Measurements from ENCODE around the gene GRK3.
"Not testable (repeated sequence)": the region's sequence is repeated elsewhere in the genome, so short reads cannot be mapped to it uniquely, and the experiment has no call there.

The GRK3 gene

DNA sequence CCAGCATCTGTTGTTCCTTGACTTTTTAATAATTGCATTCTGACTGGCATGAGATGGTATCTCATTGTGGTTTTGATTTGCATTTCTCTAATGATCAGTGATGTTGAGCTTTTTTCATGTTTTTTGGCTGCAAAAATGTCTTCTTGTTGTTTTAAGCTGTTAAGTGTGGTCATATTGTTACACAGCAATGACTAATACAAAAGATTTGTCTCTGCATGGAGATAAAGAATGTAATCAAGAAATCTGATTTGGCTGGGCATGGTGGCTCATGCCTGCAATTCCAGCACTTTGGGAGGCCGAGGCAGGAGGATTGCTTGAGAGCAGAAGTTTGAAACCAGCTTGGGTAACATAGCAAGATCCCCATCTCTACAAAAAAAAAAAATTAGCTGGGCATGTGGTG is 12.1 kb upstream of the GRK3 start:
- DNase-seq, result not testable (repeated sequence)

DNA sequence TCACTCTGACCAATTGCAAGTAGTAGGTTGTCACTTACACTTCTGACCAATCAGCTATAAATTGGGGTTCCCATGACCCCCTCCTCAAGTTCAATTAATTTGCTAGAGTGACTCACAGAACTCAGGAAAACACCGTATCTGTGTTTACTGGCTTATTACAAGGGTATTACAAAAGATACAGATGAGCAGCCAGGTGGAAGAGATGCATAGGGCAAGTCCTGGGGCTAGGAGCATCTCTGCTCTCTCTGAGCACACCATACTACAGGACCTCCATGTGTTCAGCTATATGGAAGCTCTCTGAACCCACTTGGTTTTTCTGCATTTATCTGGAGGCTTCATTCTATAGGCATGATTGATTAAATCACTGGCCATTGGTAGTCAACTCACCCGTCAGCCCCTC is 11.3 kb upstream of the GRK3 start:
- DNase-seq, result no peak

DNA sequence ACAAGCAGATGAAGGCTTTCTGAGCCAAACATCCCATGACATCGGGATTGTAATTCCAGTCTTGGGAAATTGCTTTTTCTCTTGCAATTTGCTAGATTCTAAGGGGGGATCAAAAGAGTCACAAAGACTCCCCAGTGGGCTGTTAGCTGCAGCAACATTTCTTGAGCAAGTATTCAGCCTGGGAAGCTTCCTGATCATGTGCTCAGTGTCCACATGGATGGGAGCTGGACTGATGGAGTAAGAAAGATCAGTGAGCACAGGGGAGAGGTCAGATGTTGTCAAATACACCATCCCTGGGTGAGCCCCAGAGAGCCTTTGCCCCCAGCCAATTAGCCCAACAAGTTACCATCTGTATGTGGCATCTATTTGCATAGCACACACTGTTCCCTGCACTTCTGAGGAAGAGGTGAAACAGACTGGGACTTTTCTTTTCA is 10.2 kb upstream of the GRK3 start:
- no peak for DNase-seq

DNA sequence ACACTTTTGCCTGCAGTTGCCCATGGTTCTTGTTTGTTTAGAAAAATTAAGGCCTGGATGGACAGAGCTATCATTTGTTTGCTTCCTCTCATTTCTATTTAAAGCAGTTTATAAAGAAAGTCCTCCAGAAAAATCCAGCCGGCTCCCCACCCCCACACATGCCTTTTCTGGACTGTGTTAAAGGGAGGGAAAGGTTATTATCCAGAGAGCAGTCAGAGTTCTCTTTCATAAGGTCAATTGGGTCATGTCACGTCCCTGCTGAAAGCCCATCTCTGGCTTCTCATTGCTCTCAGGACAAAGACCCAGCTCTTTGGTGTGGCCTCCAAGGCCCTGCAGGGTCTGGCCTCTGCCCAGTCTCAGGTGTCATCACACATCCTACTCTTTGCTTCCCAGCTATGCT is 9.8 kb upstream of the GRK3 start:
- DNase-seq, result no peak

DNA sequence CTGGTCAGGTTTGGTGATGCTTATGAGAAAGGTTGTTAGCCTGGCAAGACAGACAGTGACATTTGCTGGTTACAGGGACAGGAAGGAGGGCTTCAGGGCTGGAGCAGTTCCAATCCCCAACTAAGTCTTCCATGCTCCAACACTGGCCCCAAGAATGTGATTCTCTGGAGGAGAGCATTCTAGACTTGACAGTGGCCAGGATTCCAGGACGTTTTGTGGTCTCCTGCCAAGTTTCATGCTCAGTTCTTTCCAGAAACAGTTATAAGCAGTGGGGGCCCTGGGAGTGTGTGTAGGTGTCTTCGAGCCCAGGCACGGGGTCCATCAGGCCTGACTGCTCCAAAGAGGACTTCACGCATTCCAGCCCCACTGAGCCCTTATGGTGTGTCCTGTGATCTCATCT is 8.9 kb upstream of the GRK3 start:
- DNase-seq, result no peak

DNA sequence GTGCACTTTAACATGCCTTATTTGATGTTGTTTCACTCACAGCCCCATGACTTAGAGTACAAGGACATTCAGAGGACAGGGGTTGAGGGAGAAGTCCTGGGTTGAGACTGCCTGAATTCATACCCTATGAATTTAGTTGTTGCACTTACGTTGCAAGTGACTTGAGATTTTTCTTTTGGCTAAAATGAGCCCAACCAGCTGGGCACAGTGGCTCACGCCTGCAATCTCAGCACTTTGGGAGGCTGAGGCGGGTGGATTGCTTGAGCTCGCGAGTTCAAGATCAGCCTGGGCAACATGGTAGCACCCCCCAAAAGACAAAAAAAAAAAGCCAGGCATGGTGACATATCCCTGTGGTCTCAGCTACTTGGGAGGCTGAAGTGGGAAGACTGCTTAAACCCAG is 7.3 kb upstream of the GRK3 start:
- no peak for DNase-seq

DNA sequence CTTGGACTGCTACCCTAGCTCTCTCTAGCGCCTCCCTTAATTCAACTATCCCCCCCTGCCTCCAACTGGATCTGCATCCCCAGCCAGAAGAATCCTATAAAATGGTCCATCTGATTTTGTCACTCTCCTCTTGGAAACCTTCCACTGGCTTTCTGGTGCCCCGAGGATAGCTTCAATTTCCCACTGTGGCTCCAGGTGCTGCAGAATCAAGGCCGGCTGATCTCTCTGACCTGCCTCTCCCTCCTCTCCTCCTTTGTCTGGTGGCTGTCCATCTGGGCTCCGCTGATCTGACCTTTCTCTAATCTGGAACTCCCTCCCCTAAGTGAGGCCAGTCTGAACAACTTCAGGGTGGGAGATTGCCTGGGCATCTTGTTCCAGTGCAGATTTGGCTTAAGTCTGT is 6.1 kb upstream of the GRK3 start:
- no peak for DNase-seq

DNA sequence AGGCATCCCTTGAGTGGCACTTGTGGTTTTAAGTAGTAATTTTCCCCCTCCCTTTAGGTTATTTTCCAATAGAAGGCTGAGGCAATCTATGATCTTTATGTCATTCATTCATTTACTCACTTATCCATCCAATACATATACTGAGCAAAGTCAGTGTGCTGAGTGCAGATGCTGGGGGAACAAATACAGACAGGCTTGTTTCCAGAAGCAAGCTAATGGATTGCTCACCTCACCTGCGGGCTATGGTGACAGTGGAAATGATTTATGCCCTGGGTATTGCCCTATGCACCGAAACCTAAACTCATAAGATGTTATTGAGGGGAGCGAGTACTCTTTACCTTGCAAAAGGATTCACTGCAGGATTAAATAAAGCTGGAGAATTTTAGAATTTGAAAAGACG is 4.6 kb upstream of the GRK3 start:
- DNase-seq, result not testable (repeated sequence)

DNA sequence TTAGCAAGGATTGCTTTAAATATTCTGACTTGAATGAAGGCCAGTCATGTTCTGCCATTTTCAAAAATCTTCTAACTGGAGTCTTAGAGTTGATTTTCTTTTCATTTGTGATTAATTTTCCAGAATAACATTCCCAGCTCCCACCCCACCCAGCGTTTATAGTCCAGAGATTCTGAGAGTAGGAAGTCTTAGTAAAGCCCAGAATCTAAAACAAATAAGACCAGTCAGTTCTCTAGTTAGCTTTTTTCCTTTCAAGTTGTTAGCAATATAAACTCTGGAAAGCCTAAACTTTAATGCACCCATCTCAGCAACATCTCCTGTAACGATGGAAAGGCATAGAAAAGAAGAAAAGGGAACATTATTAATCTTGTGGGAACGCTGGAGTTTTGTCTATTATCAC is 3.3 kb upstream of the GRK3 start:
- DNase-seq, result not testable (repeated sequence)

DNA sequence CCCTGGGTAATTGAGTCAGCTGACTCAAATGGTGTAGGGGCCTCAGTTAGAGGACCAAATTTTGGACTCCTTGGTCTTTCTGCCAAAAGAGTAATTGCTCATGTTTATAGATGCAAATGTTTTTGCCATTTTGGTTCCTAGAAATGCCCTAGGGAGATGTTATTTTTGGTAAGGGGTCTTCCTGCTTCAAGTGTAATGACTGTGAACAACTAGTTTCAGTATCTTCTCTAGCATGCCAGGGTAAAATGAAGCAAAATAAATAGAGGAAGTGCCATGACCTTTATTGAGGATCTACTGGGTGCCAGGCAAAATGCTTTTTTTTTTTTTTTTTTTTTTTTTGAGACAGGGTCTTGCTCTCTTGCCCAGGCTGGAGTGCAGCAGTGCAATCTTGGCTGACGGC is 2.5 kb upstream of the GRK3 start:
- peak in 1 of 2 experiments; percentile 2 for DNase-seq

DNA sequence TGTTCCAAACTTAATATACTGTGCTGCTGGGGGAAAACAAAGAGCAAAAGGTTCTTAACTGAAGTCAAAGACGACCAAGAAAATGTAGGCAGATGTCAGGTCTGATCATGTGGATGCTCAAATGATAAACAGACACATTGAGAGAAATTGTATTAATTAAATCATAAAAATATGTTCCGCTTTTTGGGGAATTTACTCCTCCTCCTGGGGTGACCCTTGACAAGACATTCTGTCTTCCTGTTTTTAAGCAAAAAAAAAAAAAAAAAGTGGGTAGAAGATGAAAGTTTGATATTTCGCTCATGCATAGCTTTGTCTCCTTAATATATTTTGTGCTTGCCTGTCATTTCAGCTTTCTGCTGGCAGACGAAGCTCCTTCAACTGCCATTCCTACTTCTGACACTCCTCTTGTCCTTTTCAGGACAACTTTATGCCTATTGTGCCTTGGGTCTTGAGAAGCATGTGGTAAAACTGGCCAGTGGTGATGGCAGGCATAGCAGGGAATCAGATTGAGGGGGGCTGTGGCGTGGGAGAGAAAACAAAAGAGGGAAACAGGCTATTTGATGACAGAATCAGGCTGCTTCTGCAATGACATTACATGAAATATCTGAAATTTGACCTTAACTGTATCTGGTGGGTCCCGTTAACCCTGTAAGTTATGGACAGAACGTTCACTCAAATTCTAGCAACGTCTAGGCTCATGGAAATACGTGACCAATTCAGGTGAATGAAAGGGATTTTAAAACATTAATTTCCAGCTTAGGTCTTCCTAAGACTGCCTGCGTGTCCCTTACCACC is 1.3 kb upstream of the GRK3 start:
- peak; percentile 6 to 31 for DNase-seq

DNA sequence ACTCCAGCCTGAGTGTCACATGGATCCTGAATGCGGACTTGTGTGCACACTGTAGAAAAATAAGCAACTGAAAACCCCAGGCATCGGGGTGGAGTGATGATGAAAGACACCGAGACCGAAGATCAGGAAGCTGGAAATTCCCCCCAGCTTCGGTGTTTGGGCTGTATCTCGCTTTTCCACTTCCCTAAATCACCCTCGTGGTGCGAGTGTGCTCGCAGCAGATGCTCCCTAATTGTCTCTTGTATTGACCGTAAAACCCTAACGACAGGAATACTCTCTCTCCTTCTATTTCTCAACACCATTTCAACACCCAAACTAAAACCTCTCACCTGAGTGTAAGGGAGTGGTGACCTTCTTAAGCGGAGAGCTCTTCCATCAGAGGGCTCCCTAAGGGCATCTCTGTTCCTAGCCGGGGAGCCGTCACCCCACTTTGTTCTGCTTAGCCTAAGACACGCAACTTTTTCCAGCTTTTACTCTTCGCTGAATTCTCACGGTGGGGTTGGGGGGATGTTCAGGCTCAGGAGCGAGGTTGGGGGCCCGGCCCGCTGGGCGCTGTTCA is 635 bp upstream of the GRK3 start:
- peak; percentile 63 to 68 for DNase-seq

DNA sequence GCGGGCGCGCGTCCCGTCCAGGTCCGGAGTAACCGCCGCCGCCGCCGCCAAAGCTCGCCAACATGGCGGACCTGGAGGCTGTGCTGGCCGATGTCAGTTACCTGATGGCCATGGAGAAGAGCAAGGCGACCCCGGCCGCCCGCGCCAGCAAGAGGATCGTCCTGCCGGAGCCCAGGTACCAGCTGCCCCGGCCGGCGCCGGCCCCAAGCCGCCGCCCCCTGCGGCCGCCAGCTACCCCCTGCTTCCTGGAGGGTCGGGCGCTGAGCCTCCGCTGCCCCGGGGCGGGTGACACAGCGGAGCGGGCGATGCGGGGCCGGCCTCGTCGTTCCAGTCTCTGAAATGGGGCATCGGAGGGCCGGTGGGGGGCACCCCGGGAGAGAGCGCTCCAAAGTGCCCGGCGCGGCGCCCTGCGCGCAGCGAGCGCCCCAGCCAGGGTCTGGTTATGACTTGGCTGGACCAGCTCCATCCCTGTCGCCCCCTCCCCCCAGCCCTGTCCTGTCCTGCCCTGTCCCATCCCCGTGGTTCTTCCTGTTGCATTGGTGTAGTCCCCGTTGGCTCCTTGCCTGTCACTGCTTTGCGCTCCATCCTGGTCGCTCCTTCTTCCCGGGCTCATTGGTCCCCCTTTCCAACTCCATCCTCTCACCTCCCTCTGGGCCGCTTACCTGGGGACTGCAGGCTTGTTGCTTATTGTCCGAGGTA is 653 bp downstream of the GRK3 start:
- no peak for DNase-seq

DNA sequence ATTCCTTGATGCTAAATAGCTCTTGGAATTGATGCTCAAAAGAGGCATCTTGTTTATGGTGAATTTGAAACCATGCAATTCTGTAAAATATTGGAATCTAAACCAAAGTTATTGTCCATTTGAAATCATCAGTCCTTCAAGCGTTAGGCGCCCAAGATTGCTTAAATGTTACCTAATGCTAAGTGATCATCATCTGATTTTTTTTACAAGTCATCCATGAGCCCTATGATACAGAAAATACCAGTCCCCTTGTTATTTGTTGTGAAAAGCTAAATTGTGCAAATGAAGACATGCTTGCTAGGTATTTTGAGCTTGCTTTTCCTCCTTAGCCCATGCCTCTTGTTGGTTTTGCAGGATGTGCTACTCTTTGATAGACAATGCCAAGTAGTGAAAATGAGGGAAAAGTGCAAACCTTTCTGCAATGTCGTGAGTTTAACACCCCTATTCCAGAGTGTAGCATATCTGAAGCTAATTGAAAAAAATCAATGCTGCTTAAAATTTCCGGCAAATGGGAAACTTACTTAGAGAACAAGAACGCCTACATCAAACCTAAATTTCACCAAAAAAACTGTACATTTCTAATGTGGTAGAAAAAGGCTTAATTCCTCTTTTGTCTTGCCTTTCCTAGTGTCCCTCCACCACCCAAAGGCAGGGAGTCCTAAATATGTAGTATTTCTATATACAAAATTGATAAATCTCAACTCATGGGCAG is 1.9 kb downstream of the GRK3 start:
- DNase-seq, result peak; percentile 4 to 62

DNA sequence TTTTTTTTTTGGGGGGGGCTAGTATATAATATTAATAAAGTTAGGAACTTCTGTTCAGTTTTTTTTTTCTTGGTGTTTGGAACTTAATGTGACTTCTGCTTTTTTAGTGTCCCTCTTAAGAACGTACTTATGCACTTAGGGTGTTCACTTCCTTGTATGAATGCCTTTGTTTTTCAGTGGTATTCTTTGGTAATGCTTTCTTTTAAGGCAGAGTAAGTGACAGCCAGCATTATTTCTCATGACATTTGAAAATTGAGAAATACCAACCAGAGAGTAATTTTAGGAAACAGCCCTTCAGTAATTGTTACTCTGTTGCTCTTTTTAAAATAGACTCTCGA is 2.4 kb downstream of the GRK3 start:
- peak; percentile 85 to 91 for DNase-seq

DNA sequence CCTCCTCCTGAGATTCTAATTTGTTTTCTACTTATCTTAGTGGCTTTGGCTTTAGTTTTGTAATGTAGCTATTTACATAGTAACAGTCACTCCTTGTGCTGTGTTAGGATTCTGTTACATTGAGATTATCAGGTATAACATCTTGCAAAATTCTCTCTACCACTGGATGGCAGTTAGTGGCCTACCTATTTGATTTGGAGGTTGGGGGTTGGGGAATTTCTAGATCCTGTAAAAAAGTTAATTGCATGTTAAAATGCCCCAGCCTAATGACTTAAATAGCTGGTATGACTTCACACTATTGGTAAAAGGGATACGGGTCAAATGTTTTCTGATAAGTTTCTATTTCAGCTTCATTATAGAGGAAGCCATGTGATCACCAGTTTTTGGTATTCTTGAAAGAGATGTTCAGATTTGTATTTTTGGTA is 2.8 kb downstream of the GRK3 start:
- DNase-seq, result no peak

DNA sequence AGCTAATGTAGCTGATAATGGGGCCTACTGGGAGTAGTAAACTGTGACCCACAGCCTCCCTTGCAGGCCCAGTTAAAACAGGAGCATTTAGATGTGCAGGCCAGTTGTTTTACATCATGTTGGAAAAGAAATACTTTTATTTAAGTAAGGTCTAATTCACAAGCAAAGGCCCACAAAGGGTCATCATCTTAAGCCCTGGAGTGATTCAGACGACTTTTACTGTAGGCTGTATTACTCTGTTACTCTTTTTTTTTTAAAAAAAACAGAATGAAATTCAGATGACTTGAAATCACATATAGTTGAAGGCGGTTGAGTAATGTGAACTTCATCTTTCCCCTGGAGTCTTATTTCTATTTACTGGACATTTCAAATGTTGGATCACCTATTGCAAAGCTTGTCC is 3.6 kb downstream of the GRK3 start:
- not testable (repeated sequence) for DNase-seq

DNA sequence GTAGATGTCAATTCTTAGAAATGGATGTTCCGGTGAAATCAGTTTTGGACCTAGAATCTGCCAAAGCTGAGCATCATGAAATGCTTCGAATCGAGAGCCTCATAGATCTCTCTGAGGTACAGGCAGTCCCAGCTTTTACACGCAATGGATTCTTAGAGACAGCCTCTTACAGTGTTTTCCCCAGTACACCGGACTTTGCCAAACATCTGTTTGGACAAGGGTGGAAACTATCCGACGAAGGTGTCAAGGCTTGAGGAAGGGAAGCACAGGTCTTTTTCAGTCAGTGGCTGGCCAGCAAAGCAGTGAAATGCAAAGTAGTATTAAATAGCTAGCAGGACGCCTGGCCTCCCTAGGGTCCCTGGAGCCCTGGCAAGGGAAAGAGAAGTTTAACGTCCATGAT is 4.9 kb downstream of the GRK3 start:
- DNase-seq, result no peak

DNA sequence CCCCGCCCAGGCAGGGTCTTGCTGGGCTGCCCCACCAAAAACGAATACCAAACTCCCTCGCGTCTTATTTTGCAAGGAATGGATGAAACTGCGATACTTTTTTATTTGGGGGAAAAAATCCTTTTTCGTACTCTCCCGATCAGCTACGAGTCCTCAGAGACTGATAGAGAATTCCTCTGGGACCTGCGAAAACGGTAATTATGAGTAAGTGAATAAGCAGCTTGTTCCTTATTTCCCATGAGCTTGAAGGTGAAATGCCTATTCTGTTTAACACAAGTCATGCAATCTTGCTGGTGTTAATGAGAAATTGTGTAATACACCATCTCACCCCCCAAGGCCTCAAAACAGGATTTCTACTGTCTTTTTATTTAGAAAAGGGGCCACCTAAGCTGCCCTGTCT is 5.5 kb downstream of the GRK3 start:
- peak; percentile 44 to 48 for DNase-seq

DNA sequence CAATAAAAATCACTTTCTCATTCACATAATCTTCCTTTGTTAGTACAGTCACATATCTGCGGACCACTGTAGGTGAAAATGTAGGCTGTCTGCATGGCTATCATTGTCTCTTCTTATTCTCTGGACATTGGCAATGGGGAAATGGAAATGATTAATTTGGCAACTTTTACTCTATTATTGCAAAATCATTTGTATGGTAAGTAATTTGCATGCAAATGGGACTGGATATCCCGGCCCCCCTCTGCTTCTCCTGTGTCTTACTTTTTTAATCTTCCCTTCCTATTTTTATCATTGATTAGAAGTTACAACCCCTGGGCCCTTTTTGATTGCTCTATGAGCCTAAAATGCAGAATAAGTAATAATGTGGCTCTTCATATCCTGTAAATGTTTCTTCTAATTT is 6.0 kb downstream of the GRK3 start:
- DNase-seq, result peak; percentile 31 to 42

DNA sequence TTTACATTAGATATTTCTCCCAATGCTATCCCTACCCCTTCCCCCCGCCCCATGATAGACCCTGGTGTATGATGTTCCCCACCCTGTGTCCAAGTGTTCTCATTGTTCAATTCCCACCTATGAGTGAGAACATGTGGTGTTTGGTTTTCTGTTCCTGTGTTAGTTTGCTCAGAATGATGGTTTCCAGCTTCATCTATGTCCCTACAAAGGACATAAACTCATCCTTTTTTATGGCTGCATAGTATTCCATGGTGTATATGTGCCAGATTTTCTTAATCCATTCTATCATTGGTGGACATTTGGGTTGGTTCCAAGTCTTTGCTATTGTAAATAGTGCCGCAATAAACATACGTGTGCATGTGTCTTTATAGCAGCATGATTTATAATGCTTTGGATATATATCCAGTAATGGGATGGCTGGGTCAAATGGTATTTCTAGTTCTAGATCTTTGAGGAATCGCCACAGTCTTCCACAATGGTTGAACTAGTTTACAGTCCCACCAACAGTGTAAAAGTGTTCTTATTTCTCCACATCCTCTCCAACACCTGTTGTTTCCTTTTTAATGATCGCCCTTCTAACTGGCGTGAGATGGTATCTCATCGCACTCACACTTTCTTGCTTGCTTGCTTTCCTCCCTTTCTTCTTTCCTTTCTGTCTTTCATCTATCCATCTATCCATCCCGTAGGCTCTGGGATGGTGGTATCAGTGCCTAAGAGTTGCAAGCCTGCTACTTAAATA is 7.7 kb downstream of the GRK3 start:
- not testable (repeated sequence) for DNase-seq

DNA sequence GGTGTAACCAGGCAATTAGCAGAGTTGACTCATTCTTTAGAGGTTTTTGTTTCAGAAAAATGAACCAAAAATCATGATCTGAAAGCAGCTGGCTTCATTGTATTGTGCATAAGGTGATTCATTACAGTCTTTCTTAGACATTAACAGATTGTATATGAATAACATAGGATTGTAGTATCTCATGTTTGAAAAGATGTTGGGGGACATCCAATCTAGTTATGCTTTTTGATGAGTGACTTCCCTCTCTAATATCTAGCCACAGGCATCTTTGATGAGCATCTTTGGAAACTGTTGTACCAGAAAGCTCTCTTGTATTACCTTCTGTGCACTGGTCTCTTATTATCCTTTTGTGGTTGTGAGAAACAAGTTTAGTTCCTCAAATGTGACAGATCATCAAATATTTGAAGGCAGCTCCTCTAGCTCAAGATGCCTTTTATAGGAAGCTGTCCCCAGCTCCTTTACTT is 8.3 kb downstream of the GRK3 start:
- DNase-seq, result peak; percentile 35 to 50

DNA sequence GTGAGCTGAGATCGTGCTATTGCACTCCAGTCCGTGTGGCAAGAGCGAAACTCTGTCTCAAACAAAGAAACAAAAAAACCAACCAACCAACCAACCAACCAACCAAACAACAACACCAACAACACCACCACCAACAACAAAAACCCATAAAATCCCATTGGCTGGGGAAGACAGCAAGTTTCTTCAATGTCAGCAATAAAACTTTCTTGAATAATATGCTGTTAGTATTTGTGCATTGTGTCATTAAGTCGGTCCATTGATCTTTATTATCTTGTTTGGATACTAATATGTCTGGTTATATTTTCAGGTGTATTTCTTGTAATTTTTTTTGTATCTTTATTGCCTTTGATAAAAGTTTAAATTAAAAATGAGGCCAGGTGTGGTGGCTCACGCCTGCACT is 9.4 kb downstream of the GRK3 start:
- DNase-seq, result no peak

Measured in AML-193 (cell line).